Islet precursor cell (in vitro differentiated cells): ENCODE results near the gene FAM43A.

Experiments
- DNase-seq: peaks from one replicate; pipeline ENCODE4 v3.0.0-alpha.2; 2018

Gene FAM43A

DNA sequence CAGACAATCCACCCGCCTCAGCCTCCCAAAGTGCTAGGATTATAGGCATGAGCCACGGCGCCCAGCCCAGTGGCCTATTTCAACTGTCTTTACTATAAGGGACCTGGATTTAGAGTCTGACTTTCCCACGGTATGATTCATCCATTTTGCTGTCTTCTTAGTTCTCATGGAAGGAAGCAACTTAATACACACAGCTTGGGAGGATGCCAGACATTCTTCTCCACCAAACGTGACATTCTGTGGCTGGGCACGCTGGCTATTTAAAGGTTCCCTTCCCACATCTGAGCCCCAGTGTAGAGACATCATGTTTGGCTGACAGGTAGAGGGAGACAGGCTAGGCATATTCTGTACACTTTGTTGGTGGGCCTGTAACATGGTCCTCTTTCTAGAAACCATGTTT lies 26.2 kb downstream of the FAM43A start:
- peak; percentile 94 for DNase-seq

DNA sequence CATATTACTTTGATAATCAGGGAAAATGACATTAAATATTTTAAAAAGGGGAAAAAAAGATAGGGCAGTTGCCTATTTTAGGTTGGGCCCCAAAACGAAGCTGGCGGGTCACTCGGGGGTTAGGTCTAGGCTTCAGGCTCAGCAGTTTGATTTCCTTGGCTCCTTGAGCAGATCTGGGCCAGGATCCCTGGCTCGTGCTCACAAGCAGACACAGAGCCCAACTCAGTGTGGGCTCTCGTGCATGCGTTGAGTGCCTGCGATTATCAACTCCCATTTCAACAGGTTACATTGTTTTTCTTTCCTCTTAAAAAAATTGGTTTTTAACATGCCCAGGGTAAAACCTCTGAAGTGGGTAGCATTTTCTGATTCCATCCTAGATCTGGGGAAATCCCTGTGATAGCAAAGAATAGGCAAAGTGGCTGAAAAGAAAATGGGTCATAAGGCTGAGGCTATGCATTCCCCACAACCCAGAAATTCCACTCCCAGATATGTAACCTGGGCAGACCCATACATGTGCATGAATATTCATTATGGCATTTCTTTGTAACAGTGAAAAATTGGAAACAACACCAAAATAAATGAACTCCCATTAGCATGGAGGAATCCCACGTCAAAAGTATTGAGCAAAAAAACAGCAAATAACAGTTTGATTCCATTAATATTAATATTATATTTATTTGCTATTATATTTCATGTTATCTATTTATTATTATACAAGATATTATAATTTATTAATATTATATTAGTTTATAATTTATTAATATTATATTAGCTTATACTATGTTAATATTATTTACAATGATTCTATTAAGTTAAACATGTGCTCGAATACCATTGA lies 27.8 kb downstream of the FAM43A start:
- DNase-seq, result no peak

DNA sequence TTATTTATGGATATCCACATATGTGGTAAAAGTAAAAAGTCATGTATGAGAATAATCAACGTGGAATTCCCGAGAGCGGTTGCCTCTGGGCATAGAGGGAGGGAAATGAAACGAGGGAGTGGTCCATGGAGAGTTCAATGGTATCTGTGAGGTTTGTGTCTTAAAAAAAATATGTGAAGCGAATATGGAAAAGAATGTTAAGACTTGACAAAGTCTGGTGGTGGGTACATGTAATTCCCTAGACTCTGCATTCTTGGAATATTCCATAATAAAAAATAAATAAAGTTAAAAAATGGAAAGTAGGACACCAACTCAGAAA lies 28.4 kb downstream of the FAM43A start:
- DNase-seq, result no peak

DNA sequence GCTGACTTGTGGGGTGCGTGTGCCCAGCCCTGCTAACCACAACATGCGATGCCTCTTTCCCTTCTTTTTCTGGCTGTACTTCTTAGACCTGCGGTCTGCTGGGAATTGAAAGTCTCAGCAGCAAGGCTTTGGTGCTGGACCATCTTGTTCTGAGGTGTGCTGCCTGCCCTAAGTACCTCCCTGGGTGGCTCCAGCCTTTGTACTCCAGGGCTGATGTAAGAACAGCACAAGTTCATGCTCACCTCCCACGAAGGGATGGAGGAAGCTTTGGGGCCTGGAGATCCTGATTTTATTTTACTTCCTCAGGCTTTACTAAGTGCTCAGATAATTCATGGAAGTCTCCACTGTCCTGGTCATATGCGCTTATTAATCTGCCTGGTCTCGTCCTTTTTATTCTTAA lies 28.9 kb downstream of the FAM43A start:
- DNase-seq, result no peak

DNA sequence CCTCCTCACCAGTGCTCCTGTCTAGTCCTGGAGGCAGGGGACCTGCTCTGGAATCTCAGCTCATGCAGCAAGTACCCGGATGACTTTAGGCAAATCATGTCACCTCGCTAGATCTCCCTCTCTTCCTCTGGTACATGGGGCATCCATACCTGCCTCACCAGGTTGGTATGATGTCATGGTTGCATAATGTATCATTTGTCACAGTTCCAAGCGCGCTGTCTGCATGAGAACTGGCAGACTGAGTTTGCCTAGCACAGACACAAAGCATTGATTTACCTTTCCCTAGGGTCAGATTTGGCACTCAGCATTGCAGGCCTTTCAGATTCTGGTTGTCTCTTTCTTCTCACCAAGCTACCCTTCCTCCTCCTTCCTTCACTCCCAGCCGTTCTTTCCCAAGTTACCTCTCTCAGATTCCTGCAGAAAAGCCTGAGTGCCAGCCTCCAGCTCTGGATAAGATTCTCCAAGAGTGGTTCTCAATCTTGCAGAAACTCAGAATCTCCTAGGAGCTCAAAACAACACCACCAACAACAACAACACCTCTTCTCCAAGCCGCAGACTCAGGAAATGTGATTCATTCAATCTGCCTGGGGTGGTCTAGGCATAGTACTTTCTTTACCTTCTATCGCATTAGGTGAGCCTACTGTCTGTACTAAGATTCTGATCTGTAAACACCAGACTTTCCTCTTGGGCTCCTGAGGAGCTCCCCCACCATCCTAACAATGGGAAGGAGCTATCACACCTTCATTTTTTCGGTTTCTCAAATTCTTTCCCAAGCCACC lies 29.5 kb downstream of the FAM43A start:
- peak; percentile 85 for DNase-seq

DNA sequence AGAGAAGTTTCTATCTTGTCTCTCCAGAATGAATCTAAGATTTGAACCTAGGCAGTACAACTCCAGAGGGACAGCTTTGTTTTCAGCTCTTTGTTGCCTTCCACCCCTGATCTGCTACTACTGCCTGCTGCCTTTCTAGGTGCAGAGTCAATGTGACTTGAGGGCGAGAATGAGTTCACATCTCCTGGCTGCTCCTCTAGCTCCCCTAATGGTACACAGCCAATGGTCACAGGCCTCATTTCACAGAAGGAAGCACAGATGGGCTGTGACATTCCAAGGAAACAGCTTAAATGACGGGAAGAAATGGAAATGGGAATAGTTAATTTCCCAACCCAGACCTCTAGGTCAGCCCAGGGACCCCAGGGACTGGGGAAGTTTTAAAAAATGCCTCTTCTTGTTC lies 32.4 kb downstream of the FAM43A start:
- DNase-seq, result no peak

DNA sequence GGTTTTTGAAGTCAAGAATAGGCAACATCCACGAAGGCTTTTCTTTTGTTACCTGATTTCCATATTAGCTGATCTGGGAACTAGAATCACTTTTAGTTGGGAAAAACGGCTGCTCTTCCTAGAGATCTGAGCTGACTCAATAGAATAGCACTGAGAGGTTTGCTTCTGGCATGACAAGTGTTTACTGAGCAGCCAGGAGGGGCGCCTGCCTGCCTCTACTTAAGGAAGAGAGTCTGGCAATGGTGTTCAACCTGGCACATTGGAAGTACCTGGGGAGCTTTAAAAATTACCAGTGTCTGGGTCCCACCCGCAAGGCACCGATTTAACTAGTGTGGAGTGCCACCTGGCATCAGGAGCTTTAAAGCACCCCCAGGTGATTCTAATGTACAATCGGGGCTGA lies 34.4 kb downstream of the FAM43A start:
- no peak for DNase-seq

DNA sequence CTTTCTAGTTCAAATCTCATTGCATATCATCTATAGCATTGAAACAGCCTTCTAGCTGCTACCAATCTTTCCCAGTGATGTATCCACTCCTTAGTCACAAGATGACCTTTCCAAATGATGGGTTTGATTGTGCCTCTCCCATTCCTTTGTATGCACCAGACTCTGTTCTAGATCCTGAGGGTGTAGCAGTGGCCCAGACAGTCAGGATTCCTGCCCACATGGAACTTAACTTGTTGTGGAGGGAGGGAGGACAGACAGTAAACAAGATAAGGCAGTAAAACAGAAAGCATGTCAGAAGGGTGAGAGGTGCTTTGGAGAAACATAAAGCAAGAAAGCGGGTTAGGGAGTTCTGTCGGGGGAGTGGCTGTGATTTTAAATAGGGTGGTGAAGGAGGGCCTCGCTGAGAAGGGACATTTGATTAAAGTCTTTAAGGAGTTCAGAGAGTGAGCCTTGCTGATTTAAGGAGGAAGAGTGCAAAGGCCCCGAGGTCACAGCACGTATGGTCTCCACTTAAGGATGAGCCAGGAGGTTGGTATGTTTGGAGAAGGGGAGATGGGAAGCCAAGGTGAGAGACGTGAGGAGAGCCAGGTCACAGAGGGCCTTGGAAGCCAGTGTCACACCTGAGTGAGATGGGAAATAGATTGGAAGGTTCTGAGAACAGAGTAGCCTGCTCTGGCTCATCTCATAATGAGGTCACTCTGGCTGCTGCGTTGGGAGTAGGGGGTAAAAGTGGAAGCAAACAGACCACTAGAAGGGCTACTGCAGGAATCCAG lies 38.3 kb downstream of the FAM43A start:
- peak; percentile 89 for DNase-seq

DNA sequence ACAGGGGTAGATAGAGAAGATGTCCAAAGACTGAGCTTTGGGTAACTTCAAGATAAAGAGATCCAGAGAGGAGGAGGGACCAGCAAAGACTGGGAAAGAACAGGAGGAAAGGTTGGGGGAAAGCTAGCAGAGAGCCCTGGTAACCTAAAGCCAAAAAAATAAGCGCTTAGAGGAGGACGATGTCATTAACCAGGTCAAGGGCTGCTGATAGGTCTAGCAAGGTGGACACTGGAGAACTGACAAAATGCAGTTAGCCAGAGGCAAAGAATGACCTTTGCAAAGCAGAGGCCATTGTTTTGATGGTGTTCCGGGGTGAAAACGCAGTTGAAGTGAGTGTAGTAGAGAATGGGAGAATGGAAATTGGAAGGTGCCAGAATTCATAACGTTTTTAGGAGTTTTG lies 39.7 kb downstream of the FAM43A start:
- DNase-seq, result peak; percentile 51

DNA sequence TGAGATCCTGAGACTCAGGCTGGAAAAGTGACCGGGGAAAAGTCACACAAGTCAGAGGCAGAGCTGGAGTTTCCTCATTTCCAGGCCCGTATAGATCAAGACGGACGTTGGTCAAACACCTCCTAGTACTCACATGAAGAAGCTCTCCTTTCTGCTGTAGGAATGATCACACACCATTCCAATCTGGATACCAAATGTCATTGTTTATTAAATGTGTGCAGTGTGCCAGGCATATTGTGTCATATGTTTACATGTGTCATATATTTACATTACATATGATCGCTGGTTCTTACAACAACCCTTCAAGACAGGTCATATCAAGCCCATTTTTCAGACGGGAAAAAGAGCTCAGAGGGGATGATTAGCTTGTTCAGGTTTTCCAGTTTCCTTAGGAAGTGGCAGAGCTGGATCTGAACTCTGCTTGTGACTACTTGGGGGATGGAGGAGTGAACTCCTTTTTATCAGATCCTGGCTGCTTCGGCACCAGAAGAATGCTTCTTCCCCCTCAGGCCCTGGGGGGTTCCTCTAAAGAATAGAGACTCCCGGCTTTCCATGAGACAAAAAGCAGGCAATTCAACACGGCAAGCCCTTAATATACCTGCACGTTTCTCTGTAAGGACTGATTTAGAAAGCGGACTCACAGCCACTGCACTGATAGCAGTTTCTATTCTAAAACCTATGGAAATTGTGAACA lies 41.9 kb downstream of the FAM43A start:
- DNase-seq, result peak; percentile 74

DNA sequence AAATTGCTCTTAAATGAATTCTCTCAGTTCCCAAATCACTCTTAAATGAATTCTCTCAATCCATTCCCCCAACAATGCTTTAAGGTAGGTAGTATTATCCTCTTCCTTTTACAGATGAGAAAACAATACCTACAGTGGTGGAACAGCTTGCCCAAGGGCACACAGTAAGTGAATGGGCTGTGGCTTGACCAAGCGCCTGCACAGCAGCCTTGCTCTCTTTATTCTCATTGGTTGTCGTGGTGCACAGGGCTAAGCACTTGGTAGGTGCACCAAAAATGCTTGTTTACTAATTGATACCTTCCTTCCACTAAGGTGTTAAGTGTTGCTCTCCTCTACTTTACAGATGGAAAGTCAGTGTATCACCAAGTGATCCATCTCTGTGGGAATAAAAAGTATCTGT lies 43.3 kb downstream of the FAM43A start:
- DNase-seq, result no peak

DNA sequence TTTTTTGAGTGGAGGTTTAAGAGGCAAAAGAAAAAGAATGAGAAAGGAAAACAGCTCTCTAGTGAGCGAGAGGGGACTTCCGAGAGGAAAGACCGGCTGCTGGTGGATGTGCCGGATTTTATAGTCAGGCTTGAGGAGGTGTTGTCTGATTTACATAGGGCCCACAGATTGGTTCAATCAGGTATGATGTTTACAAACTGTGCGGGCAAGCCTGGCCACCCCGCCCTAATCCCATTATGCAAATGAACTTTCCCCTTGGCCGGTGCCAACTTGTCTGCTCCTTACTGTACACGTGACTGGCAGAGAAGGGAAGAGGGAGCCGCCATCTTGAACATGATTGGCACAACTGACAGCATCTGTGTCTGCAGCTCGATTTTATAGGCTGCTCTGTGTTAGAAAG lies 44.7 kb downstream of the FAM43A start:
- no peak for DNase-seq

DNA sequence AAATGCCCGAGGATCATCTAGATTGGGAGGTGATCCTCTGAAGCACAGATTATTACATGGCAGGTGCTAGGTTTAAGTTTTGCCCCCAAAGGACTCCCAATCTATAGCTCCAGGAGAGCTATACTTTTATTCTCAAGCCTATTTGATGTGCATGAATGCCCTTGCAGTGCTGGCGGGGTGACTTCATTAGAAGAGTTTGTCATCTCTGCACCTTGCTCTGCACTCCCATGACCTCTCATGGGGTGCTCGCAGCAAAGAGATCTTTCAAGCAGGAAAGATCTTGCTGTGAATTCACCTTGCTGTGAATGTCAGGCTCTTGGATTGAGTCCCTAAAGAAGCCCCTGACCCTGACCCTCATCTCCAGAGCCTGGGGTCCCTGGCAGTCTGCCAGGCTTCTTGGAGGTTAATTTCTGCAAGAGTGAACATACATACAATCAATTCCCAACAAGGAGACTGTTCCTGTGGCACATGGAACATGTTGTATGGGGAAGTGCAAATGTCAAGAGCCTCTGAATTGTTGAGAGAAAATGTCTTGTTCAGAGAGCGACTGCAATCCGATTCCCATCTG lies 45.9 kb downstream of the FAM43A start:
- DNase-seq, result no peak

DNA sequence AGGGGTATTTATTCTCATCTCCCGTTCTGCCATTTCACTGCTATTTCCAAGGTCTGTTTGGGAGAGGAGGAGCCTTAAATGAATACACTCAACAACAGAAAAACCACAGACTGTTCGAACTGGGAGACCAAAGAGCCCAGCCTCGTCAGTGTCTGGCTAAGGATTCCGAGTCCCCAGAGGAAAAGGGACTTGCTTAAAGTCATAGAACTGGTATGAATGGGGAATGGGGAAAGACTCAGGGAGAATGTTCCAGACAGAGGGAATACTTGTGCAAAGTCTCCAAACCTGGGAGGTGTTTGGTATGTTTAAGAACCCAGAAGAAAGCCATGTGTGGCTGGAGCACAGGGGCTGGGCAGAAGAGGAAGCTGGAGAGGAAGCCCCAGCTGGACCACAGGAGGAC lies 46.9 kb downstream of the FAM43A start:
- peak; percentile 69 for DNase-seq

DNA sequence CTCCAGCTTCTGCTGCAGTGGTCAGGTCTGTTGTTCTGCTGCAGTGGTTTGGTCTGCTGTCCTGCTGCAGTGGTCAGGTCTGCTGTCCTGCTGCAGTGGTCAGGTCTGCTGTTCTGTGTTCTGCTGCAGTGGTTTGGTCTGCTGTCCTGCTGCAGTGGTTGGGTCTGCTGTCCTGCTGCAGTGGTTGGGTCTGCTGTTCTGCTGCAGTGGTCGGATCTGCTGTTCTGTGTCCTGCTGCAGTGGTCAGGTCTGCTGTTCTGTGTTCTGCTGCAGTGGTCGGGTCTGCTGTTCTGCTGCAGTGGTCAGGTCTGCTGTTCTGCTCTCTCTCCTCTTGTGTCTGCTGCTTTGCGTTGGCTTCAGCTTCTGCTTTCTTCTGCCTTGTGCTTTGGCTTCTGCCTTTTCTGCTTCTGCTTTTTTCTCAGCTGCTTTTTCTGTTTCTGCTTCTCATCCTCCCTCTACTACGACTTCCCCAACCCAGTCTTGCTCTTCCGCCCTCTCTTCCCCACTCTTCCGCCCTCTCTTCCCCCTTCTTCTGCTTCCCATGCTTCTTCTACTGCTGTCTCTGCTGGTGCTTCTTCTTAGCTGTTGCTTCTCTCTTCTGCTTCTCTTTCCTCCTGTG lies 50.7 kb downstream of the FAM43A start:
- DNase-seq, result no peak

DNA sequence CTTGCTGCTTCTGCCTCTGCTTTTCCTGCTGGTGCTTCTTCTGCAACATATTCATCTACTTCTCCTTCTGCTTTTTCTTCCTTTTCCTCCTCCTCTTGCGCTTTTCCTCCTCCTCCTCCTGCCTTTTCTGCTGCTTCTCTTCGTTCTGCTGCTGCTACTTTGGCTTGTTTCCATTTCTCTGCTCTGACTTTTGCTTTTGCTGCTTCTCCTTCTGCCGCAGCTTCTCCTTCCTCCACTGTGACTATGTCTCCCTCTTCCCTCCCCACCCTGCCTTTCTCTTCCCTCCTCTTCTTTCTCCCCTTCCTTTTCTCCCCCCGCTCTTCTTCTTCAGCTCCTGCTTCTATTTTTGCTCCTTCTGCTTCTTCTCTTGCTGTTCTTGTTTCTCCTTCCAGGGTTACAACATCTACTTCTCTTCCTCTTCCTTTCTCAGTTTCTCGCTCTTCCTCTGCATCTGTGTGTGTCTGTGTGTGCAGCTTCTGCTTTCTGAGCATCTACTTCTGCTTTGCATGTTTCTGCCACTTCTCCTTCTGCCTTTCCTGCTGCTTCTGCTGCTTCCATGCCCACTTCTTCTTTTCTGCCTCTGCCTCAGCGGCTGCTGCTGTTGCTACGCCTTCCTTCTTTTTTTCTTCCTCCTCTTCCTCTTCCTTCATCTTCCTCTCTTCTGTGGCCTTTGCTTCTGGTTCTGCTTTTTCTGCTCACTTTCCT lies 51.4 kb downstream of the FAM43A start:
- DNase-seq, result no peak
